SJSA1 (cell line): ENCODE data around the gene CEP290. TPM values are rescaled to one million over a fixed set of nuclear protein-coding genes. Genes with fewer than 3 reads are reported as not detected.
"Not testable (repeated sequence)": the region's sequence is repeated elsewhere in the genome, so short reads cannot be mapped to it uniquely, and the experiment has no call there.

ENCODE experiments used
- DNase-seq, 2 experiments: peaks; one replicate each; pipeline ENCODE4 v3.0.0-alpha.2; 2015 to 2020; ENCODE audit warnings: low spot score in 2 of 2, low read depth in 1 of 2
- H3K27ac ChIP-seq: fragments of 250-450 bp; sonication (Bioruptor Pico); 2 replicates; pipeline ENCODE4 v1.5.1; 2020; ENCODE audit warnings: mild to moderate bottlenecking, moderate library complexity
- H3K27me3 ChIP-seq: fragments of 250-450 bp; sonication (Bioruptor Pico); replicated peaks from 2 replicates; pipeline ENCODE4 v1.5.1; 2020; ENCODE audit warnings: mild to moderate bottlenecking, moderate library complexity
- H3K36me3 ChIP-seq: fragments of 250-450 bp; sonication (Bioruptor Pico); 2 replicates; pipeline ENCODE4 v1.5.1; 2020; ENCODE audit warnings: mild to moderate bottlenecking
- H3K4me1 ChIP-seq: fragments of 250-450 bp; sonication (Bioruptor Pico); replicated peaks from 2 replicates; pipeline ENCODE4 v1.6.1; 2021; ENCODE audit warnings: mild to moderate bottlenecking
- H3K4me3 ChIP-seq: fragments of 250-450 bp; sonication (Bioruptor Pico); 2 replicates; pipeline ENCODE4 v1.5.1; 2020; ENCODE audit warnings: mild to moderate bottlenecking
- H3K9me3 ChIP-seq: fragments of 250-450 bp; sonication (Bioruptor Pico); replicated peaks from 2 replicates; pipeline ENCODE4 v1.5.1; 2020; ENCODE audit warnings: mild to moderate bottlenecking
- total RNA-seq: library from RNA; depleted of rRNA; stranded (reverse); fragments of >200 nt; shearing (Covaris generic); gene quantifications from 2 replicates; pipeline ENCODE4 v1.2.3, GENCODE V29; 2014

Gene CEP290
- total RNA-seq, 1 experiment from 2014 or later, result 7.9 TPM

DNA sequence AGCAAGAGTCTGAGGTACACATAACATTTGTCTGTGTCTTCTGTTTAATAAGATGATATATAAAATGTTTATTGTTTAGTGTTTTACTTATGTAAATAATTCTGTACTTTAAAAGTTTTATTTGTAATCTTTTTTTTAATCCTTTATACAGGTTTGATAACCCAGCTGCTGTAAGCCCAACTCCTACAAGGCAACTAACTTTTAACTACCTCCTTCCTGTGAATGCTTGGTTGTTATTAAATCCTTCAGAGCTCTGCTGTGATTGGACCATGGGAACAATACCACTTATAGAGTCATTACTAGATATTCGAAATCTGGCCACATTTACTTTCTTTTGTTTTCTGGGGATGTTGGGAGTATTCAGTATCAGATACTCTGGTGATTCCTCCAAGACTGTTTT is 24.3 kb upstream of the CEP290 start:
- Histone ChIP-seq H3K36me3 (peaks cover 22% of the 10 kb centered on the region), H3K4me3 (no peak overlapping the region), H3K27ac (no peak overlapping the region), H3K9me3 (no peaks in the 10 kb centered on the region), H3K4me1 (no peaks in the 10 kb centered on the region), H3K27me3 (no peaks in the 10 kb centered on the region)
- no peak for DNase-seq

GRCh38 chr12:88163371-88163770 is 21.5 kb upstream of the CEP290 start:
- H3K9me3 ChIP-seq, result no peaks in the 10 kb centered on the region
- H3K4me1 ChIP-seq, result no peaks in the 10 kb centered on the region
- H3K4me3 ChIP-seq, result no peak overlapping the region

GRCh38 chr12:88156075-88156654 is 14.3 kb upstream of the CEP290 start:
- Histone ChIP-seq H3K4me1 (no peaks in the 10 kb centered on the region), H3K9me3 (no peaks in the 10 kb centered on the region), H3K27me3 (no peaks in the 10 kb centered on the region), H3K36me3 (no peaks in the 10 kb centered on the region), H3K4me3 (no peak overlapping the region), H3K27ac (no peak overlapping the region)
- no peak for DNase-seq

More at GRCh38 chr12:88163371-88163770, 21.5 kb upstream of the CEP290 start:
- Histone ChIP-seq H3K27me3 (no peaks in the 10 kb centered on the region), H3K27ac (no peak overlapping the region), H3K36me3 (peaks cover 22% of the 10 kb centered on the region)
- DNase-seq, result no peak

DNA sequence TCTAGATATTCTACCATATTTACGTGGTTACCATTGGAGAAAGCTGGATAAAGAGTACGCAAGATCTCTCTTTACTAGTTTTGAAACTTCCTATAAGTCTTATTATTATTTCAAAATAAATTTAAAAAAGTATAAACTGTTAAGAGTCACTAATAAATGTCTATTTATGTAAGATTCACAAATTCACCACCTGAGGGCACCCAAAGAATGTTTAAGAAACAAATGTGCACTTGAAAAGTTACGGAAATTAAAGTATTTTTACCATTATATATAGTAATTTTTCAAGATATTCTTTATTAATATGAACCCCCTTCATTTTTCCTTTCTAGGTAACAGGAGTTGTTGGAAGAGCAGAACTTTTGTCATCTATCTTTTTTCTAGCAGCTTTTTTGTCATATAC is 12.1 kb upstream of the CEP290 start:
- H3K27ac ChIP-seq, result no peak overlapping the region
- no peaks in the 10 kb centered on the region for H3K4me1 ChIP-seq

GRCh38 chr12:88150063-88150462 is 8.2 kb upstream of the CEP290 start:
- no peak for DNase-seq
- H3K4me3 ChIP-seq, result no peak overlapping the region
- H3K4me1 ChIP-seq, result no peaks in the 10 kb centered on the region

More for the DNA sequence above, 12.1 kb upstream of the CEP290 start:
- H3K9me3 ChIP-seq, result no peaks in the 10 kb centered on the region
- H3K4me3 ChIP-seq, result no peak overlapping the region
- no peaks in the 10 kb centered on the region for H3K27me3 ChIP-seq
- H3K36me3 ChIP-seq, result no peaks in the 10 kb centered on the region
- no peak for DNase-seq

GRCh38 chr12:88145567-88146505 is 3.9 kb upstream of the CEP290 start:
- no peaks in the 10 kb centered on the region; the same call in 1 of the 2 replicates for H3K36me3 ChIP-seq
- H3K27ac ChIP-seq, result no peak overlapping the region
- no peak for DNase-seq
- H3K27me3 ChIP-seq, result no peaks in the 10 kb centered on the region
- H3K4me3 ChIP-seq, result no peak overlapping the region
- no peaks in the 10 kb centered on the region for H3K9me3 ChIP-seq
- peaks cover 4% of the 10 kb centered on the region; the same call in 1 of the 2 replicates for H3K4me1 ChIP-seq

More at GRCh38 chr12:88150063-88150462, 8.2 kb upstream of the CEP290 start:
- Histone ChIP-seq H3K9me3 (no peaks in the 10 kb centered on the region), H3K36me3 (no peaks in the 10 kb centered on the region), H3K27me3 (no peaks in the 10 kb centered on the region), H3K27ac (no peak overlapping the region)

GRCh38 chr12:88144546-88145468 is 2.9 kb upstream of the CEP290 start:
- no peaks in the 10 kb centered on the region for H3K27me3 ChIP-seq
- peaks cover 4% of the 10 kb centered on the region; the same call in 1 of the 2 replicates for H3K4me1 ChIP-seq
- no peak for DNase-seq
- H3K9me3 ChIP-seq, result no peaks in the 10 kb centered on the region
- no peaks in the 10 kb centered on the region; the same call in 1 of the 2 replicates for H3K36me3 ChIP-seq
- H3K27ac ChIP-seq, result no peak overlapping the region
- no peak overlapping the region for H3K4me3 ChIP-seq

- Histone ChIP-seq H3K4me3 (no peak overlapping the region), H3K27ac (no peak overlapping the region), H3K4me1 (peaks cover 4% of the 10 kb centered on the region; the same call in 1 of the 2 replicates), H3K27me3 (no peaks in the 10 kb centered on the region), H3K36me3 (no peaks in the 10 kb centered on the region; the same call in 1 of the 2 replicates), H3K9me3 (no peaks in the 10 kb centered on the region)
- no peak for DNase-seq
These were observed 2.1 kb upstream of the CEP290 start for GRCh38 chr12:88144037-88144436.

DNA sequence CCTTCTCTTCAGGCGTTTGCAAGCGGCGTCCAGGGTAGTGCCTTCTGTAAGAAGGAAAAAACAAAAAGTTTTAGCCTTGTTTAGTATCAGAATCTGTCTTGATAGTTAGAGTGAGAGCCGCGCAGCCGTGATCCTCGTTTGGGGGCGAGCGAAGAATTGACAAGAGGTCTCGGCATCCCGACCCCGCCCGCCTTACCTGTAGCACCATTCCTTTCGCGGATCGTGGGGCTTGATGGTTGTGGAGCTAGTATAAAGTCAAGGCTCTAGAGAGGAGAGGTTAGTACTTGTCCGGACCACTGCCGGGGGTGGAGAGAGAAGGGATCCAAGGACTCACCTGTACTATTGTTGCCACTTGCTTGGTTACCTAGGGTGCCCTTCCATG is 713 bp upstream of the CEP290 start:
- H3K4me3 ChIP-seq, result peak overlapping the region; percentile 60
- H3K36me3 ChIP-seq, result peaks cover 3% of the 10 kb centered on the region
- H3K27ac ChIP-seq, result peak overlapping the region; percentile 14
- peaks cover 4% of the 10 kb centered on the region; the same call in 1 of the 2 replicates for H3K4me1 ChIP-seq
- H3K9me3 ChIP-seq, result no peaks in the 10 kb centered on the region
- no peak for DNase-seq
- H3K27me3 ChIP-seq, result no peaks in the 10 kb centered on the region

DNA sequence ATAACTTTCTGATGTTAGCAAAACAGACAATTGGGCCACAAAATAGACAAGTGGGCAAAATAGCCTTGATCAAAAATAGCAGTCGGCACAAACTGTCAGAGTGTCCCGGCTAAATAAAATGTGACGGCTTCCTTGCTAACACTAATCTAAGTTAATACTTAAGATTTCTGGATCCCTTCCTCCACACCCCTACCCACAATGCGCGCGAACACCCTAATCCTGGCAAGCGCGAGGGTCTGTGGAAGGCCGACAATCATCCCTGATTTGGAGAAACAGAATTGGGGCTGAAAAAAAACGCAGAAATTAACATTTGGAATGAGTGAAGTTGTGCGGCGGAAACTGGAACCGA is 489 bp downstream of the CEP290 start:
- H3K27ac ChIP-seq, result peak overlapping the region; percentile 56
- H3K36me3 ChIP-seq, result peaks cover 6% of the 10 kb centered on the region
- peaks cover 4% of the 10 kb centered on the region; the same call in 1 of the 2 replicates for H3K4me1 ChIP-seq
- H3K4me3 ChIP-seq, result peak overlapping the region; percentile 60
- DNase-seq, result no peak
- H3K27me3 ChIP-seq, result no peaks in the 10 kb centered on the region
- no peaks in the 10 kb centered on the region for H3K9me3 ChIP-seq

DNA sequence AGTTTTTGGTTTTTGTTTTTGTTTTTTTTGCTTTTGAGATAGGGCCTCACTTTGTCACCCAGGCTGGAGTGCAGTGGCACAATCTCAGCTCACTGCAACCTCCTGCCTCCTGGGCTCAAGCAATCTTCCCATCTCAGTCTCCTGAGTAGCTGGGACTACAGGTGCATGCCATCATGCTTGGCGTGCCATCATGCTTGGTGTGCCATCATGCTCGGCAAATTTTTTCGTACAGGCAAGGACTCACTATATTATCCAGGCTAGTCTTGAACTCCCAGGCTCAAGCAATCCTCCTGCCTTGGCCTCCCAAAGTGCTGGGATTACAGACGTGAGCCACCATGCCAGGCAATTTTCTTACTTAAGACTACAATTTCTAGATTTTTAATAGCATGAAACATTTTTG is 2.2 kb downstream of the CEP290 start:
- not testable (repeated sequence) for H3K27ac ChIP-seq, H3K4me3 ChIP-seq, H3K27me3 ChIP-seq, H3K9me3 ChIP-seq, H3K4me1 ChIP-seq, DNase-seq, H3K36me3 ChIP-seq

DNA sequence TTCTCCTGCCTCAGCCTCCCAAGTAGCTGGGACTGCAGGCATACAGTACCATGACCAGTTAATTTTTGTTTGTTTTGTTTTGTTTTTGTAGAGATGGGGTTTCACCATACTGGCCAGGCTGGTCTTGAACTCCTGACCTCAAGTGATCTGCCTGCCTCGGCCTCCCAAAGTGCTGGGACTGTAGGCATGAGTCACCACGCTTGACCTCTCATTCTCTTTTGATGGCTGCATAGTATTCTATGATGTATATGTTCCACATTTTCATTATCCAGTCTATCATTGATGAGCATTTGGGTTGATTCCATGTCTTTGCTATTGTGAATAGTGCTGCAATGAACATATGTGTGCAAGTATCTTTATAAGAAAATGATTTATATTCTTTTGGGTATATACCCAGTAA is 8.7 kb downstream of the CEP290 start:
- H3K36me3 ChIP-seq, result peaks cover 13% of the 10 kb centered on the region
- not testable (repeated sequence) for H3K4me3 ChIP-seq, H3K27me3 ChIP-seq, H3K27ac ChIP-seq, H3K9me3 ChIP-seq, DNase-seq, H3K4me1 ChIP-seq

- no peaks in the 10 kb centered on the region for H3K4me1 ChIP-seq
- H3K36me3 ChIP-seq, result peaks cover 8% of the 10 kb centered on the region
- DNase-seq, result no peak
- H3K27me3 ChIP-seq, result no peaks in the 10 kb centered on the region
- H3K27ac ChIP-seq, result no peak overlapping the region
- no peak overlapping the region for H3K4me3 ChIP-seq
- no peaks in the 10 kb centered on the region for H3K9me3 ChIP-seq
These were observed 9.5 kb downstream of the CEP290 start for GRCh38 chr12:88132392-88132791.
